HepG2 (cell line): Measurements from ENCODE around the gene RAB3B. TPM values are rescaled to one million over a fixed set of nuclear protein-coding genes. Genes with fewer than 3 reads are reported as not detected.

Source experiments
- AKAP8 ChIP-seq: sonication (generic); formaldehyde crosslinking; IDR thresholded peaks from 2 replicates; pipeline ENCODE4 v1.5.1; 2020; ENCODE audit warnings: mild to moderate bottlenecking, missing genetic modification reagents
- ARID3A ChIP-seq: IDR thresholded peaks from 2 replicates; pipeline ENCODE4 v1.6.1; 2012; ENCODE audit warnings: low read depth, low read length, improper control_type of control experiment
- ATF4 ChIP-seq, 2 experiments: fragments of 450-650 bp in 1 of 2; sonication (generic) in 1 of 2; formaldehyde crosslinking; IDR thresholded peaks; 2 replicates each; pipeline versions ENCODE4 v1.5.0 to v1.8.0; 2020 to 2022; ENCODE audit warnings: mild to moderate bottlenecking in 1 of 2, missing genetic modification reagents in 1 of 2
- CAMTA2 ChIP-seq: sonication (generic); formaldehyde crosslinking; IDR thresholded peaks from 2 replicates; pipeline ENCODE4 v1.4.0; 2020; ENCODE audit warnings: mild to moderate bottlenecking, missing genetic modification reagents, borderline replicate concordance
- E2F2 ChIP-seq: sonication (generic); formaldehyde crosslinking; IDR thresholded peaks from 2 replicates; pipeline ENCODE4 v1.4.0; 2020; ENCODE audit warnings: missing genetic modification reagents, borderline replicate concordance
- ETS1 ChIP-seq: sonication (generic); formaldehyde crosslinking; IDR thresholded peaks from 2 replicates; pipeline ENCODE4 v1.4.0; 2020; ENCODE audit warnings: missing genetic modification reagents
- FOXP4 ChIP-seq: sonication (generic); formaldehyde crosslinking; IDR thresholded peaks from 2 replicates; pipeline ENCODE4 v1.4.0; 2020; ENCODE audit warnings: missing genetic modification reagents
- MAF1 ChIP-seq: sonication (generic); formaldehyde crosslinking; IDR thresholded peaks from 2 replicates; pipeline ENCODE4 v1.5.0; 2020; ENCODE audit warnings: missing genetic modification reagents, borderline replicate concordance
- MTA3 ChIP-seq: sonication (generic); formaldehyde crosslinking; IDR thresholded peaks from 2 replicates; pipeline ENCODE4 v1.4.0; 2020; ENCODE audit warnings: missing genetic modification reagents
- PHB2 ChIP-seq: fragments of 450-650 bp; IDR thresholded peaks from 2 replicates; pipeline ENCODE4 v1.6.1; 2018; ENCODE audit not compliant: partially characterized antibody
- REL ChIP-seq: sonication (generic); formaldehyde crosslinking; conservative IDR thresholded peaks from 2 replicates; pipeline ENCODE4 v1.8.0; 2022; ENCODE audit warnings: mild to moderate bottlenecking, missing genetic modification reagents, moderate library complexity
- UBTF ChIP-seq: sonication (generic); formaldehyde crosslinking; IDR thresholded peaks from 2 replicates; pipeline ENCODE4 v1.4.0; 2020; ENCODE audit warnings: mild to moderate bottlenecking, missing genetic modification reagents
- ZBTB46 ChIP-seq: sonication (generic); formaldehyde crosslinking; IDR thresholded peaks from 2 replicates; pipeline ENCODE4 v1.4.0; 2020; ENCODE audit warnings: mild to moderate bottlenecking, missing genetic modification reagents, borderline replicate concordance
- ZFP36L2 ChIP-seq: sonication (generic); formaldehyde crosslinking; IDR thresholded peaks from 2 replicates; pipeline ENCODE4 v1.4.0; 2020; ENCODE audit warnings: missing genetic modification reagents
- ZKSCAN1 ChIP-seq: fragments of 150-350 bp; IDR thresholded peaks from 2 replicates; pipeline ENCODE4 v1.6.1; 2014; ENCODE audit warnings: low read length
- ZKSCAN8 ChIP-seq: IDR thresholded peaks from 2 replicates; pipeline ENCODE4 v1.6.1; 2016; ENCODE audit warnings: borderline replicate concordance, missing genetic modification reagents, missing compliant biosample characterization
- ZNF354B ChIP-seq: sonication (generic); formaldehyde crosslinking; IDR thresholded peaks from 2 replicates; pipeline ENCODE4 v1.8.0; 2022; ENCODE audit warnings: mild to moderate bottlenecking, missing genetic modification reagents
- polyA plus RNA-seq, 8 experiments: library from polyadenylated mRNA; depleted of rRNA in 3 of 8; stranded (reverse) in 7 of 8; unstranded in 1 of 8; fragments of >200 nt; fragmentation: Illumina TruSeq in 4 of 8; extraction: Trizol in 4 of 8; gene quantifications; 2 replicates each; pipeline versions ENCODE4 v1.2.1 to v1.2.3, GENCODE V29; 2011 to 2016; ENCODE audit warnings: low read depth in 4 of 8, missing spikeins in 1 of 8, mixed read lengths in 1 of 8; ENCODE audit not compliant: insufficient read depth in 1 of 8
- total RNA-seq, 5 experiments: library from RNA; depleted of rRNA; stranded (reverse); fragments of >200 nt; fragmentation: Illumina TruSeq; extraction: Trizol; gene quantifications; 2 replicates each; pipeline ENCODE4 v1.2.3, GENCODE V29; 2016; ENCODE audit warnings: low read depth in 1 of 5

RAB3B gene
- total and polyA plus RNA-seq, 2 of the 13 experiments (the other 11 are each of a cell fraction or from before 2014, with no cell fraction given) = 1.0 to 1.2 TPM

- TF ChIP-seq ZKSCAN8 (CRISPR knock-in tag) (no peak), CAMTA2 (no peak), E2F2 (CRISPR knock-in tag) (no peak), ZNF354B (CRISPR knock-in tag) (no peak; the same call in 1 of the 2 replicates), PHB2 (no peak), REL (no peak), AKAP8 (CRISPR knock-in tag) (no peak), ZBTB46 (CRISPR knock-in tag) (no peak), ETS1 (CRISPR knock-in tag) (no peak), MTA3 (CRISPR knock-in tag) (no peak), MAF1 (CRISPR knock-in tag) (no peak), ARID3A (no peak), UBTF (peak; percentile 88), ZKSCAN1 (0 out of 2 replicates have a peak, but pooled peaks have one; percentile 22), FOXP4 (peak; percentile 29; the same call in 1 of the 2 replicates), ZFP36L2 (CRISPR knock-in tag) (no peak), ATF4 (CRISPR knock-in tag; IDR thresholded peaks at IDR 0.05) (peak in 1 of 2 experiments; percentile 67; a peak in 2 of 4 replicates)
Measured at GRCh38 chr1:51878616-51879336, 111.7 kb downstream of the RAB3B start, which contains the start of gene NRDC (continued).
